GM19455 (cell line): ENCODE measurements around the gene HBB.
"Not testable (repeated sequence)": the region's sequence is repeated elsewhere in the genome, so short reads cannot be mapped to it uniquely, and the experiment has no call there.

Experiments
- ATAC-seq: cut with Tn5 transposase; IDR thresholded peaks from one replicate; pipeline ENCODE4 v1.9.1; 2021; ENCODE audit not compliant: unreplicated experiment

HBB gene

GRCh38 chr11:5226732-5227310 is at the start of gene HBB:
TSS of gene HBB (minus strand) at chr11:5227071. CDS start at chr11:5227021, 50 bp downstream.
- no peak for ATAC-seq

GRCh38 chr11:5275369-5276110 is 48.7 kb upstream of the HBB start:
- ATAC-seq, result no peak

GRCh38 chr11:5274395-5274794 is 47.5 kb upstream of the HBB start:
- no peak for ATAC-seq

- no peak for ATAC-seq
Observed at GRCh38 chr11:5272395-5273017, 45.6 kb upstream of the HBB start.

GRCh38 chr11:5269715-5270147 is 42.9 kb upstream of the HBB start, which contains the start of gene HBE1:
TSS of gene HBE1 (minus strand) at chr11:5269945. CDS start at chr11:5269890, 55 bp downstream.
- no peak for ATAC-seq

GRCh38 chr11:5267033-5267563 is 40.2 kb upstream of the HBB start:
- no peak for ATAC-seq

GRCh38 chr11:5266609-5267008 is 39.7 kb upstream of the HBB start:
- no peak for ATAC-seq

GRCh38 chr11:5265832-5266231 is 39.0 kb upstream of the HBB start:
- ATAC-seq, result no peak

- no peak for ATAC-seq
Observed at GRCh38 chr11:5258543-5259262, 31.8 kb upstream of the HBB start.

GRCh38 chr11:5257296-5257695 is 30.4 kb upstream of the HBB start:
- ATAC-seq, result no peak

- not testable (repeated sequence) for ATAC-seq
Observed at GRCh38 chr11:5254646-5255413, 28.0 kb upstream of the HBB start, which contains the start of gene HBG2. TSS of gene HBG2 (minus strand) at chr11:5254781. CDS start at chr11:5254728, 53 bp downstream.

- ATAC-seq, result not testable (repeated sequence)
Observed at GRCh38 chr11:5254023-5254422, 27.2 kb upstream of the HBB start.

- not testable (repeated sequence) for ATAC-seq
Observed at GRCh38 chr11:5253440-5253839, 26.6 kb upstream of the HBB start.

GRCh38 chr11:5252919-5253265 is 26.0 kb upstream of the HBB start:
- ATAC-seq, result no peak

- no peak for ATAC-seq
Observed at GRCh38 chr11:5252192-5252918, 25.5 kb upstream of the HBB start.

GRCh38 chr11:5251746-5252145 is 24.9 kb upstream of the HBB start:
- ATAC-seq, result no peak

GRCh38 chr11:5250543-5251204 is 23.8 kb upstream of the HBB start:
- no peak for ATAC-seq

- not testable (repeated sequence) for ATAC-seq
Observed at GRCh38 chr11:5249807-5250396, 23.0 kb upstream of the HBB start, which contains the start of gene HBG1. TSS of gene HBG1 (minus strand) at chr11:5249857. CDS start at chr11:5249804, 53 bp downstream.

- ATAC-seq, result not testable (repeated sequence)
Observed at GRCh38 chr11:5248498-5248897, 21.6 kb upstream of the HBB start.
